ENCODE results near the gene NMT1. TPM values are rescaled to one million over a fixed set of nuclear protein-coding genes. Genes with fewer than 3 reads are reported as not detected.

Gene NMT1
- total RNA-seq, 1 experiment from 2014 or later, result 152 TPM

- TF ChIP-seq ZNF317 (CRISPR knock-in tag; IDR thresholded peaks at IDR 0.05; ENCODE audit: borderline replicate concordance, low read depth), result no peak
- TF ChIP-seq ZBTB21 (CRISPR knock-in tag; IDR thresholded peaks at IDR 0.05; ENCODE audit: borderline replicate concordance), result no peak
- no peak for TF ChIP-seq GTF2I (CRISPR knock-in tag; conservative IDR thresholded peaks at IDR 0.05)
- TF ChIP-seq ZNF232 (CRISPR knock-in tag; IDR thresholded peaks at IDR 0.05), result no peak
- TF ChIP-seq ZNF281 (CRISPR knock-in tag; IDR thresholded peaks at IDR 0.05), result no peak
- TF ChIP-seq PREB (CRISPR knock-in tag; IDR thresholded peaks at IDR 0.05; ENCODE audit: borderline replicate concordance), result no peak
- TF ChIP-seq SP1 (CRISPR knock-in tag; conservative IDR thresholded peaks at IDR 0.05), result peak; percentile 77
- TF ChIP-seq, protein P1, sequence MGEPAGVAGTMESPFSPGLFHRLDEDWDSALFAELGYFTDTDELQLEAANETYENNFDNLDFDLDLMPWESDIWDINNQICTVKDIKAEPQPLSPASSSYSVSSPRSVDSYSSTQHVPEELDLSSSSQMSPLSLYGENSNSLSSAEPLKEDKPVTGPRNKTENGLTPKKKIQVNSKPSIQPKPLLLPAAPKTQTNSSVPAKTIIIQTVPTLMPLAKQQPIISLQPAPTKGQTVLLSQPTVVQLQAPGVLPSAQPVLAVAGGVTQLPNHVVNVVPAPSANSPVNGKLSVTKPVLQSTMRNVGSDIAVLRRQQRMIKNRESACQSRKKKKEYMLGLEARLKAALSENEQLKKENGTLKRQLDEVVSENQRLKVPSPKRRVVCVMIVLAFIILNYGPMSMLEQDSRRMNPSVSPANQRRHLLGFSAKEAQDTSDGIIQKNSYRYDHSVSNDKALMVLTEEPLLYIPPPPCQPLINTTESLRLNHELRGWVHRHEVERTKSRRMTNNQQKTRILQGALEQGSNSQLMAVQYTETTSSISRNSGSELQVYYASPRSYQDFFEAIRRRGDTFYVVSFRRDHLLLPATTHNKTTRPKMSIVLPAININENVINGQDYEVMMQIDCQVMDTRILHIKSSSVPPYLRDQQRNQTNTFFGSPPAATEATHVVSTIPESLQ (CRISPR knock-in tag; IDR thresholded peaks at IDR 0.05), result no peak
- TF ChIP-seq USF1 (CRISPR knock-in tag; IDR thresholded peaks at IDR 0.05), result no peak
- 0 out of 2 replicates have a peak, but pooled peaks have one; percentile 63 for TF ChIP-seq TEAD1 (CRISPR knock-in tag; IDR thresholded peaks at IDR 0.05)
- TF ChIP-seq NFYB (CRISPR knock-in tag; conservative IDR thresholded peaks at IDR 0.05; ENCODE audit: low read depth), result 0 out of 2 replicates have a peak, but pooled peaks have one; percentile 32
- TF ChIP-seq E2F5 (CRISPR knock-in tag; IDR thresholded peaks at IDR 0.05), result peak; percentile 82
- TF ChIP-seq, protein P2, sequence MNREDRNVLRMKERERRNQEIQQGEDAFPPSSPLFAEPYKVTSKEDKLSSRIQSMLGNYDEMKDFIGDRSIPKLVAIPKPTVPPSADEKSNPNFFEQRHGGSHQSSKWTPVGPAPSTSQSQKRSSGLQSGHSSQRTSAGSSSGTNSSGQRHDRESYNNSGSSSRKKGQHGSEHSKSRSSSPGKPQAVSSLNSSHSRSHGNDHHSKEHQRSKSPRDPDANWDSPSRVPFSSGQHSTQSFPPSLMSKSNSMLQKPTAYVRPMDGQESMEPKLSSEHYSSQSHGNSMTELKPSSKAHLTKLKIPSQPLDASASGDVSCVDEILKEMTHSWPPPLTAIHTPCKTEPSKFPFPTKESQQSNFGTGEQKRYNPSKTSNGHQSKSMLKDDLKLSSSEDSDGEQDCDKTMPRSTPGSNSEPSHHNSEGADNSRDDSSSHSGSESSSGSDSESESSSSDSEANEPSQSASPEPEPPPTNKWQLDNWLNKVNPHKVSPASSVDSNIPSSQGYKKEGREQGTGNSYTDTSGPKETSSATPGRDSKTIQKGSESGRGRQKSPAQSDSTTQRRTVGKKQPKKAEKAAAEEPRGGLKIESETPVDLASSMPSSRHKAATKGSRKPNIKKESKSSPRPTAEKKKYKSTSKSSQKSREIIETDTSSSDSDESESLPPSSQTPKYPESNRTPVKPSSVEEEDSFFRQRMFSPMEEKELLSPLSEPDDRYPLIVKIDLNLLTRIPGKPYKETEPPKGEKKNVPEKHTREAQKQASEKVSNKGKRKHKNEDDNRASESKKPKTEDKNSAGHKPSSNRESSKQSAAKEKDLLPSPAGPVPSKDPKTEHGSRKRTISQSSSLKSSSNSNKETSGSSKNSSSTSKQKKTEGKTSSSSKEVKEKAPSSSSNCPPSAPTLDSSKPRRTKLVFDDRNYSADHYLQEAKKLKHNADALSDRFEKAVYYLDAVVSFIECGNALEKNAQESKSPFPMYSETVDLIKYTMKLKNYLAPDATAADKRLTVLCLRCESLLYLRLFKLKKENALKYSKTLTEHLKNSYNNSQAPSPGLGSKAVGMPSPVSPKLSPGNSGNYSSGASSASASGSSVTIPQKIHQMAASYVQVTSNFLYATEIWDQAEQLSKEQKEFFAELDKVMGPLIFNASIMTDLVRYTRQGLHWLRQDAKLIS (CRISPR knock-in tag; IDR thresholded peaks at IDR 0.05; ENCODE audit: borderline replicate concordance), result no peak
- TF ChIP-seq, protein P3, sequence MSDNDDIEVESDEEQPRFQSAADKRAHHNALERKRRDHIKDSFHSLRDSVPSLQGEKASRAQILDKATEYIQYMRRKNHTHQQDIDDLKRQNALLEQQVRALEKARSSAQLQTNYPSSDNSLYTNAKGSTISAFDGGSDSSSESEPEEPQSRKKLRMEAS (CRISPR knock-in tag; IDR thresholded peaks at IDR 0.05), result peak; percentile 31; the same call in 1 of the 2 replicates
- no peak for TF ChIP-seq ERG (CRISPR knock-in tag; IDR thresholded peaks at IDR 0.05)
- no peak for TF ChIP-seq MXD4 (CRISPR knock-in tag; IDR thresholded peaks at IDR 0.05; ENCODE audit: borderline replicate concordance)
- peak; percentile 61; the same call in 1 of the 2 replicates for TF ChIP-seq FOXK1 (CRISPR knock-in tag; IDR thresholded peaks at IDR 0.05)
- no peak for TF ChIP-seq IRF1 (CRISPR knock-in tag; IDR thresholded peaks at IDR 0.05)
- TF ChIP-seq SMAD4 (CRISPR knock-in tag; IDR thresholded peaks at IDR 0.05), result no peak
- no peak for TF ChIP-seq RORB (CRISPR knock-in tag; IDR thresholded peaks at IDR 0.05)
- no peak for TF ChIP-seq NR2C2 (CRISPR knock-in tag; IDR thresholded peaks at IDR 0.05)
- no peak for TF ChIP-seq ZNF416 (CRISPR knock-in tag; IDR thresholded peaks at IDR 0.05)
These were observed 9.9 kb upstream of the NMT1 start, which contains the start of gene DCAKD (continued) for GRCh38 chr17:45051060-45051719.
